IPS-18c (cell line): ENCODE results near the gene UTS2B.
"Not testable (repeated sequence)": the region's sequence is repeated elsewhere in the genome, so short reads cannot be mapped to it uniquely, and the experiment has no call there.

Source experiments
- H3K4me3 ChIP-seq: 2 replicates; pipeline ENCODE4 v1.7.0; 2013; ENCODE audit warnings: low read depth, mild to moderate bottlenecking, low read length, moderate library complexity; ENCODE audit not compliant: insufficient read depth
- H3K9me3 ChIP-seq: one replicate; pipeline ENCODE4 v1.6.1; 2013; ENCODE audit warnings: mild to moderate bottlenecking, low read length, moderate library complexity; ENCODE audit not compliant: control insufficient read depth, insufficient read depth

Gene UTS2B

DNA sequence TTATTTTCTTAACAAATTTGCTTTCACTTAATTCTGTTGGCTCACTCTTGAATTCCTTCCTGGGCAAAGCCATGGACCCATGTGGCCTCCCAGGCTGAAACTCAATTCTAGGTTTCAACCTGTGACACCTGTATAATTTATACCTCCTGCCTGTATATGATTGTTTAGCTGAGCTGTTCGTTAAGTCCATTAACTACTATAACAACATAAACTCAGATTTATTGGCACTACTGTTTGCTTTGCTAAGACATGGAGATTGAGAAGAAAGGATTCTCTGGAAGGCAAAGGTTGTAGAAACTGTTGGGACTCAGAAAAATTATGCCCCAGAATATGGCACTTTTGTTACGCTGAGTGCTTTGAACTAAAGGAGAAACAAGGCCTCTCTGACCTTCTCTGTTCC lies 27.9 kb downstream of the UTS2B start:
- H3K9me3 ChIP-seq, result no peaks in the 10 kb centered on the region
- no peak overlapping the region for H3K4me3 ChIP-seq

- H3K4me3 ChIP-seq, result no peak overlapping the region
- H3K9me3 ChIP-seq, result no peaks in the 10 kb centered on the region
Observed at GRCh38 chr3:191301782-191302411, 28.4 kb downstream of the UTS2B start.

DNA sequence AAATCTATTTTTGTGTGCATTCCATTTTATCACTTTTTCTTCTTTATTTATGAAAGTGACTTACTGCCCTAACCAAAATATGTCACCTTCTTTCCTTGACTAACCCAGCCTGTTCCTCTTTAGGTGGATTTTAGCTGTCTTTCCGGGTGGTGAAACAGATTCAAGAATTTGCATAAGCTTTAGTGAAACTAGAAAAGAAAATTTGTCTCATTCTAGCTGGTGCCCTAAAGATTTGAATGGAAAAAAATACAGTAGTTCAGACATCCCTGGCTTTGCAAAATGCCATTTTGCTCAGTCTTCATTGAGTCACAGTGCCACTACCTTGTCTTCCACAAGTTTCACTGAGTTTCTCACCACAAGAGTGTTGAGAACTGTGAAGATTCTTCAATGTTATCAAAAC lies 29.3 kb downstream of the UTS2B start:
- Histone ChIP-seq H3K4me3 (no peak overlapping the region), H3K9me3 (no peaks in the 10 kb centered on the region)

DNA sequence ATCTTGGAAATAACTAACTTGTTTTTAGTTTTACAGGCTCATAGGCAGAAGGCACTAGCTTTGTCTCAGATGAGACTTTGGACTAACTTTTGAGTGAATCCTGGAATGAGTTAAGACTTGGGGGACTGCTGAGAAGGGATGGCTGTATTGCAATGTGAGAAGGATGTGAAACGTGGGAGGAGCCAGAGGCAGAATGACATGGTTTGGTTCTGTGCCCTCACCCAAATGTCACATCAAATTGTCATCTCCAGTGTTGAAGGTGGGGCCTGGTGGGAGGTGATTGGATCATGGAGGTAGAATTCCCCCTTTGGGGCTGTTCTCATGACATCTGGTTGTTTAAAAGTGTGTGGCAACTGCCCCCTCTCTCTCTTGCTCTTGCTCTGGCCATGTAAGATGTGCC lies 29.9 kb downstream of the UTS2B start:
- Histone ChIP-seq H3K9me3 (no peaks in the 10 kb centered on the region), H3K4me3 (no peak overlapping the region)

DNA sequence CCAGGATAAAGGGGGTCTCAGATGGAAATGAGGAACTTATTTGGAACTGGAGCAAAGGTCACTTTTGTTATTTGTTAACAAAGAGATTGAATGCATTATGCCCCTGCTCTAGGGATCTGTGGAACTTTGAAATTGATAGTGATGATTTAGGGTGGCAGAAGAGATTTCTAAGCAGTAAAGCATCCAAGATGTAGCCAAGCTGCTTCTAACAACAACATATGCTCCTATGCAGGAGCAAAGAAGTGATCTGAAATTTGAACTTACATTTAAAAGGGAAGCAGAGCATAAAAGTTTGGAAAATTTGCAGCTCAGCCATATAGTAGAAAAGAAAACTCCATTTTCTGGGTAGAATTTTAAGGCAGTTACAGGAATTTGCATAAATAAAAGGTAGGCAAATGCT lies 31.5 kb downstream of the UTS2B start:
- H3K9me3 ChIP-seq, result no peaks in the 10 kb centered on the region
- H3K4me3 ChIP-seq, result no peak overlapping the region

DNA sequence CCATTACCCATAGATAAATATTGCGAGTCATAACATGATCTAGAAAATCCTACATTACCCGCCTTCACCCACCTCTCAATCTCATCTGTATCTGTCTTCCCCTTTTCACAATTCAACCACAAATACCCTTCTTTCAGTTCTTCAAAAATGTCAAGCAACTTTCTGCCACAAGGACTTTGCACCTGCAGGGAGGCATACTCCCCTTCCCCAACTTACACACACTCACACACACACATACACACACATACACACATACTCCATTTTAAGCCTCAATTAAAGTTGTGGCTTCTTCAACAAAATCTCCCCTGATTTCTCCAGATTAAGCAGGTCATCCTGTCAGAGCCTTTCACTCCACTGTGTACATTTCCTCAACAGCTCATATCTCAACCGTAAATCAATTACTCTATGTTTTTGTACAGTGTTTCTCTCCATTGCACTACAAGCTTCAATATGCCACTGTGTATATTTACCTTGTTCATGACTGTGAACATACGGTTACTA lies 34.2 kb downstream of the UTS2B start:
- H3K4me3 ChIP-seq, result no peak overlapping the region

DNA sequence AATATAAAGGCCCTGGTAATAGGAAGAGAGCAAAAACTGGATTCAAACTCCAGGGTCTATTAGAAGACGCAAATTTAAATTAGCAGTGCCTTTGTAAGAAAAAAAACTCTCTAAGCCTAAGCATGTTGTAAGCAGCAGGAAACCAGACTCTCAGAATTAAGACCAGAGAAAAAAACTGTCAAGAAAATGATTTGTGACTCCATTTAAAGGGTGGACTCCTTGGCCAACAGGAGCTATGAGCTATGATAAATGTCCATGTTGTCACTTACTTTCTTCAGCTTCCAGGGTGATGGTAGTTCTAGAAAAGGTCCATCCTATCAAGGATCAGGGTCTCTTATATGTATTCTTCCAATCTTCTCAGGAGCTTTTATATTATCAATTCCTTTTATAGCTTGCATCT lies 36.0 kb downstream of the UTS2B start:
- peaks cover 2% of the 10 kb centered on the region for H3K9me3 ChIP-seq
- H3K4me3 ChIP-seq, result no peak overlapping the region

More for the DNA sequence above, 34.2 kb downstream of the UTS2B start:
- peaks cover 2% of the 10 kb centered on the region for H3K9me3 ChIP-seq

DNA sequence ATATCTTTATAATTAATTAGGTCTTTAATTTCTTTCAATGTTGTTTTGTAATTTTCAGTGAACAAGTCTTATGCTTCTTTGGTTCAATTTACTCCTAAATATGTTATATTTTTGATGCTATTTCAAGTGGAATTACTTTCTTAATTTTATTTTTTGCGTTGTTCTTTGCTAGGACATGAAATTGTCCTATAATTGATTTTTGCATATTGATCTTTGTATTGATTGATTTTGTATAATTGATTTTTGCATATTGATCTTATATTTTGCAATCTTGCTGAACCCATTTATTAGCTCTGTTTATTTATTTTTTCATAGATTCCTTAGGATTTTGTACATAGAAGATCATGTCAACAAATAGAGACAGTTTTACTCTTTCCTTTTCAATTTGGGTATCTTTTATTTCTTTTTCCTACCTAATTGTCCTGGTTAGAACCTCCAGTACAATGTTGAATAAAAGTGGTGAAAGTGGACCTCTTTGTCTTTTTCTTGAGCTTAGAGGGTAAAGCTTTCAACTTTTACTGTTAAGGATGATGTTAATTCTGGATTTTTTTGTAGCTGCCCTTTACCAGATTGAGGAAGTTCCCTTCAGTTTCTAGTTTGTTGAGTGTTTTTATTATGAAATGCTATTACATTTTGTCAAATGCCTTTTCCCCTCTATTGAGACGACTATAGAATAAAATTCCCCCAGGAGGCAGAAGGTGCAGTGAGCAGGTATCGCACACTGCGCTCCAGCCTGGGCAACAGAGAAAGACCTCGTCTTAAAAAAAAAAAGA lies 37.9 kb downstream of the UTS2B start:
- H3K4me3 ChIP-seq, result no peak overlapping the region

DNA sequence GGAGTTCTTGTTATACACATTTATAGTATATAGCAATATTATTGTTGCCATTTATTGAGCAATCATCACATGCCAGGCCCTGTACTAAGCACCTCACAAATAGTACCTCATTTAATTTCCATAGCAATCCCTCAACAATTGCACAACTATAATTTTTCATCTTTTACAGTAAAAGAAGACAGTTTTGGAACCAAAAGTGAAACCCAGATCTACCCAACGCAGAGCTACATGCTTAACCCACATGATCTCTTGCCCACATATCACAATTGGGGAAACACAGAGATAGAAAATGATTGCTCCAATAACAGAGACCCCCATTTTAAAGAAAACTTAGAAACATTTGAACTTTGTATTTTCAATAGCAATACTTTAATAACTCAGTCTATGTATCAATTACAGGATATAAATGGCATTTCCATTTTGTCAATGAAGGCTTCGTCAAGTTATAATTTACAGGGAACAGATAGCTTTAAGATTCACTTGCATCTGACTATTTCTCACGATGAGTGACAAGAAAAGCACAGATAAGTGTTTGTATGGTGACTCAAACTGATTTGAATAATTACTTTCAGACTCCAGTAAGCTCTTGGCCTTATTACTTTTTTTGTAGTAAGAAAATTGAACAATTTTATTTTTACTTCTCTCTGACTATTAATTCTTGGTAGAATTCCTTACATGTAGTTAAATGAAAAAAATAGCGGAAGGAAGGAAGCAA lies 39.9 kb downstream of the UTS2B start:
- Histone ChIP-seq H3K4me3 (no peak overlapping the region), H3K9me3 (peaks cover 2% of the 10 kb centered on the region)

More for the DNA sequence above, 37.9 kb downstream of the UTS2B start:
- H3K9me3 ChIP-seq, result peaks cover 2% of the 10 kb centered on the region

GRCh38 chr3:191283400-191283799 lies 46.9 kb downstream of the UTS2B start:
- Histone ChIP-seq H3K9me3 (no peaks in the 10 kb centered on the region), H3K4me3 (no peak overlapping the region)

GRCh38 chr3:191282251-191283185 lies 47.8 kb downstream of the UTS2B start:
- Histone ChIP-seq H3K9me3 (no peaks in the 10 kb centered on the region), H3K4me3 (no peak overlapping the region)

- Histone ChIP-seq H3K4me3 (no peak overlapping the region), H3K9me3 (no peaks in the 10 kb centered on the region)
Observed at GRCh38 chr3:191280882-191281281, 49.4 kb downstream of the UTS2B start.

DNA sequence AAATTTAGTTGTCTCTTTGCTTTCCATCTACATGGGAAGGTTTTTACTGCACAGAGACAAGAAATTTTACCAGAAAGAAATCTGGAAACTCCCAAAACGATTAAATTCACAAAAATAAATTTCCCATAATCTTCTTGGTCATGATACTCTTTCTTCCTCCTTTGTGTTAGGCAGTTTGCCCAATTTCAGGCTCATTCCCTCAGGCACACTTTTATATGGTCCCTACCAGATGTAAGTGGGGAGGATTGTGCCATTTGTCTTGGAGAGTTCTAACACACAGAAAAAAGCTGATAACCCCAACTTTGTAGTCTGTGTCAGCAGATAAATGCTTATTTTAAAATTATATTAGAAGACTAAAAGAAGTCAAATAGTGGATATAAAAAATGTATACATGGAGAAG lies 50.2 kb downstream of the UTS2B start:
- Histone ChIP-seq H3K9me3 (no peaks in the 10 kb centered on the region), H3K4me3 (no peak overlapping the region)

GRCh38 chr3:191275751-191276150 lies 54.6 kb downstream of the UTS2B start:
- Histone ChIP-seq H3K9me3 (no peaks in the 10 kb centered on the region), H3K4me3 (no peak overlapping the region)

GRCh38 chr3:191275244-191275643 lies 55.1 kb downstream of the UTS2B start:
- H3K9me3 ChIP-seq, H3K4me3 ChIP-seq: not testable (repeated sequence)

DNA sequence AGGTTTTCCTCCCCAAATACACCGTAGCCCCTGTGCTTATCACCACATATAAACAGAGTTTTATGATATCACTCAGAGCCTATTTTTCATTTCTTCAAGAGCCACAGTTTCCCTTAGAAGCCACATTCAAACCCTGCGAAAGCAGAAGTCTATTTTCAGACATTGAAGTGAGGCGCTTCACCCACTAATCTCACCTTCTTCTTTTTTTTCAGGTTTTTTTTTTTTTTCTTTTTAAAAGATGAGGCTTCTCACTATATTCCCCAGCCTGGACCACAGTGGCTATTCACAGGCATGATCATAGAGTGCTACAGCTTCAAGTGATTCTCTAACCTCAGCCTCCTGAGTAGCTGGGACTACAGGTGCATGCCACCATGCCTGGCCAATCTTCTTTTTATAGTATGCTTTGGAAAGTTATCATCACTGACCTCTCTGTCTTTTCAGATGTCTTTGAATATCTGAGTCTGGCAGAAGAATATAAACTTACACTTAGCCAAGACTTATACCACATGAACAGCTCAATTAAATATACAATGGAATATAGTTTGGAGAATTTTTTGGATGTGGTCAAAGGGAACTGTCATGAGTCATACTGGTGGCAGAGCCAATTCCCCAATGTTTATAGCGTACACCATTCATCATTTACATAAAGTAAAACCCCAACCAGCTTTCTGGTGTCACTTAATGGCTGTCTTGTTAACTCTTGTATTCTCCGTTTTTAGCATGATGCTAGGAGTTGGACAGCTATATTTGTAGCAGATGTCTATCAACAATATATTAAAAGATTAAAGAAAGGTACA lies 60.8 kb downstream of the UTS2B start:
- Histone ChIP-seq H3K4me3 (no peak overlapping the region), H3K9me3 (no peaks in the 10 kb centered on the region)
